Measurements from ENCODE around the gene TMCC3. TPM values are rescaled to one million over a fixed set of nuclear protein-coding genes. Genes with fewer than 3 reads are reported as not detected.
"Not testable (repeated sequence)": the region's sequence is repeated elsewhere in the genome, so short reads cannot be mapped to it uniquely, and the experiment has no call there.

Gene TMCC3
- total RNA-seq, 1 donor from 2014 or later: 9.0 TPM

DNA sequence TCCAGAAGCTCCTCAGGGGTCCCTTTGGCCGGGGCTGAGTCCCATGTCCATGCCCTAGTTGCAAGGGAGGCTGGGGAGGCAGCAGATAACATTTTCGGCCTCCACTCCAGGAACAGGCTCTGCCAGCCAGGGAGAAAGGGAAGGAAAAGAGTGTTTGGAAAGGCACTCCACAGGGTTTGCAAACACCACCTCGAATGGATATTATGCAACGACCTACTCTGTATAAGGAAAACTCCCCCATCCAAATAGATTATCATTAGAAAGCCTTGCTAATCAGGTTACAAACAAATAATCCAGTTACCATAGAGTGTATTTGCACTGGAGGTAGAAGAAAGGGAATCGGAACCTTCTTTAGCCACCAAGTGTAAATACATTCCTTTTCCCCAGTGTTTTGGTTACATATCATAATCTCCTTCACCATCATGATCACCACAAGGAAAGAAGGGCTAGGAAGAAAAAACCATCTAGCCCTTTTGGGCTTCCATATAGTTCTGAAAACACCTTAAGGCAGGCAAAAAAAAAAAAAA, 40.4 kb downstream of the TMCC3 start:
- DNase-seq (ENCODE audit: low spot score in 2 of 2) (no peak), FAIRE-seq (no peak)

DNA sequence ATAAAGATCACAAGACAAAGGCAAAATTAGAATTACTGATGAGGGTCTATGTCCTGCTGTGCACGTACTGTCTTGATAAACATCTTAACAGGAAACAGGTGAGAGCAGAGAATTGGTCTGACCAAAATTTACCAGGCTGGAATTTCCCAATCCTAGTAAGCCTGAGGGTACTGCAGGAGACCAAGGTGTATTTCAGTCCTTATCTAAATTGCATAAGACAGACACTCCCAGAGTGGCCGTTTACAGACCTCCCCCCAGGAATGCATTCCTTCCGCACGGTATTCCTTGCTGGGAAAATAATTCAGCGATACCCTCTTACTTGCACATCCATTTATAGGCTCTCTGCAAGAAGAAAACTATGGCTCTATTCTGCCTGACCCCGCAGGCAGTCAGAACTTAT, 43.5 kb downstream of the TMCC3 start:
- FAIRE-seq; DNase-seq (ENCODE audit: low spot score in 2 of 2): not testable (repeated sequence)

DNA sequence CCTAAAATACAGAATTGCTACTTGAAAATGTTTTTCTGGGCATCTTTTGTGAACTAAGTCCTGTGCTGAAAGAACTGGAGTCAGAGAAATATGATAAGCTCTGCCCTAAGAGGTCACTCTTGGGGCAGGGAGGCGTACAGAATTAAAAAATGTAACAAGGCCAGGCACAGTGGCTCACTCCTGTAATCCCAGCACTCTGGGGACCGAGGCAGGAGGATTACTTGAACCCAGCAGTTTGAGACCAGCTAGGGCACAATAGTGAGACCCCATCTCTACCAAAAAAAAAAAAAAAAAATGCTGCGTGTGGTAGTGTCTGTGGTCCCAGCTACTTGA, 46.0 kb downstream of the TMCC3 start:
- FAIRE-seq (no peak), DNase-seq (ENCODE audit: low spot score in 2 of 2) (no peak)

DNA sequence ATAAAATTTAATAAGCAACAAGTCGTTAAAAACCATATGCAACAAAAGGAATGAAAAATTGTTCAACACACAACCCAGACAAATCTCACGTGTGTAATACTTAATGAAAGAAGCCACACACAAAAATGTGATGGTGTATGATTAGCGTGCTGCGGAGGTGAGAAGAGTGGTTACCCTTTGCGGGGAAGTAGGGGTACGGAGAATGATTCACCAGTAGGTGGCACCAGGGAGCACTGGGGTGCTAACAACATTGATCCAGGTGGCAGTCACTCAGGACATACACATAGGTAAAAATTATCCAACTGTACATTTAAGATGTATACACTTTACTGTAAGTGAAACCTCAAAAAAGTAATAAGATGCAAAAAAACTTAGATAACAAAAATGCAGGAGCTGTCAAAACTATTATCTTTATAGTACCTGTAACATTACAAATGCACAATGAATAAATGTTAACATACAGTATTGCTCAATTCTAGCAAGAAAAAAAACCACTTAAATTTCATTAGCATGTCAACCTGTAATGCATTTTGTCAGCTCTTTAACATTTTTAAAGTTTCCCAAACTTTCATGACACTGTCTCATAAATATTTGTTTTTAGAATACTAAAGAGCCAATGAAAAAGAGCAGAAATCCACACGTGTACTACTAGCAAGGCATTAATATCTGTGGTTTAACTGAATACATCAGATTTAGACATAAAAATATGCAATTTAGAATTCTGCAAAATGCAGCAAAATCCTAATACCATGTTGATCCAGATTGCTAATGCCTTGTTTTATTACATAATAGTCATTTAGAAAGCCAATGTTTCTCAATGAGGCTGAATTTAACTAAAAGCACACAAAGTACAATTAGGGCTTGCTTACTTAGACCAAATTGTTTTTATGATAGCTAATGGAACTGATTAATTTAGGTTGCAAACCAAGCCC, 46.7 kb downstream of the TMCC3 start:
- no peak for DNase-seq (ENCODE audit: low spot score in 2 of 2)
- FAIRE-seq: no peak

DNA sequence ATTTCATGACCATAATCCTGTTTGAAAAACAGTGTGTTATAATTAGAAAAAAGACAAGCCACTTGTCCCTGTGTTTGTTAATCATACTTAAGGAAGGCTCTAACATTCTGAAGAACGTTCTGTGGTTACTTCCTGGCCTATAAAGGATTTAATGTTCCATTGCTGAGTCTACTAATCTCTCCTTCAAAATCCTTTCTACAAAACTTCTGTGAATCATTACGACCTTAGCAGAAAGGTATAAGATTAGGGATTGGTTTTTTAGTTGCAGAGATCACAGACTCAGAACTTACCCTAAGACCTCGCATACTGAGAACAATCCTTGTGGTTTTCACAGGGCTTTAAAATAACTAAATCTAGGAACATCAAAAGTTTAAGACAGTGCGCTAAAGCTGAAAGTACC, 48.3 kb downstream of the TMCC3 start:
- FAIRE-seq (no peak), DNase-seq (ENCODE audit: low spot score in 2 of 2) (no peak)

DNA sequence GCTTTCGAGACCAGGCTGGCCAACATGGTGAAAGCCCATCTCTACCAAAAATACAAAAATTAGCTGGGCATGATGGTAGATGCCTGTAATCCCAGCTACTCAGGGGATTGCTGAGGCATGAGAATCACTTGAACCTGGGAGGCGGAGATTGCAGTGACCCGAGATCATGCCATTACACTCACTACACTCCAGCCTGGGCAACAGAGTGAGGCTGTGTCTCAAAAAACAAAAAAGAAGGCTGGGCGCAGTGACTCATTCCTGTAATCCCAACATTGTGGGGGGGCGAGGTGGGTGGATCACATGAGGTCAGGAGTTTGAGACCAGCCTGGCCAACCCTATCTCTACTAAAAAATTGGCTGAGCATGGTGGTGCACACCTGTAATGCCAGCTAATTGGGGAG, 49.0 kb downstream of the TMCC3 start:
- FAIRE-seq: not testable (repeated sequence)

DNA sequence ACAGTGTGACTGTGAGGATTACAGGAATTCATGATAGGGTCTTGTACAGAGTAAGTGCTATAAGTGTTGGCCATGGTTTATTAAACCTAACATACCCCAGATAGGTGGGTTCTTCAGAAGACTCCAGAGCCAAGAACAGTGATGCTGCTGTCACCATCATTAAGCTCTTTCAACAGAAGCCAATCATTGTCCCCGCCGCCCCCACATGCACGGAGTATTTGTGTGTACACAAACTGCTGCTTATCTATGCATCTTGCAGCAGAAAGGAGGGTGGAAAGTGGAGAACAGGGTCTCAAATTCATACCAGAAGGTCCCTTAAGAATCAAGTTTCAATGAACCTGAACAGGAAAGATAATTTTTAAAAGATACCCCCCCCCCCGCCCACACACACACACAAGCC, 51.2 kb downstream of the TMCC3 start:
- no peak for FAIRE-seq
- no peak for DNase-seq (ENCODE audit: low spot score in 2 of 2)

More for the DNA sequence above, 49.0 kb downstream of the TMCC3 start:
- not testable (repeated sequence) for DNase-seq (ENCODE audit: low spot score in 2 of 2)

DNA sequence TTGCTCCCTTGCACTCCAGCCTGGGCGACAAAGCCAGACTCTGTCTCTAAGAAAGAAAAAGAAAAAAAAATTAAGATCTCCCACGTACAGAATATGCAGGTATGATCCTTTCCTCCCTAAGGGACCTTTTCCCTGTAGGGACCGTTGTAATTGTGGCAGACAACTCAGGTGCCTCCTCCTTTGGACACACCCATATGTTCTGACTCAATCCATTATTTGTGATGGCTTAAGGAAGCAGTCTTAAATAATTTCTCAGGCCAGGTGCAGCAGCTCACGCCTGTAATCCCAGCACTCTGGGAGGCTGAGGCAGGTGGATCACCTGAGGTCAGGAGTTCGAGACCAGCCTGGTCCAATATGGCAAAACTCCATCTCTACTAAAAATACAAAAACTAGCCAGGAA, 53.1 kb downstream of the TMCC3 start:
- DNase-seq (ENCODE audit: low spot score in 2 of 2): no peak
- no peak for FAIRE-seq

DNA sequence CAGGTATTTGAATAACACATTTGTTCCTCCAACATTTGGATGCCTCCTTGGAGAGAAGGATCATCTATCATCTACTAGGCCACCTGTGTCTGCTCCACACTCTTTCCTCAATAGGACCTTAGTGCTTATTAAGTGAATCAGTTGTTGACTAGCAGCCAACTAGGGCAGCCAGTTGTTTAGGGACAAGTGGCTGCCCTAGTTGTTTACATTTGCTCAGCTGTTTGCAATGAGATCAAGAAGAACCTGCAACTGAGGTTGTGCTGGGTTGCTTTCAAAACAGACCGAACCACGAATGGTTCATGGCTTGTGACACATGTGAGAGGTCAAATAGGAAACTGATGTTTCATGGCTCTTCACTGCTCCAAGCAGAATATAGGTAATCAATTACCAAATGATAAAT, 53.8 kb downstream of the TMCC3 start:
- FAIRE-seq (no peak), DNase-seq (ENCODE audit: low spot score in 2 of 2) (no peak)

DNA sequence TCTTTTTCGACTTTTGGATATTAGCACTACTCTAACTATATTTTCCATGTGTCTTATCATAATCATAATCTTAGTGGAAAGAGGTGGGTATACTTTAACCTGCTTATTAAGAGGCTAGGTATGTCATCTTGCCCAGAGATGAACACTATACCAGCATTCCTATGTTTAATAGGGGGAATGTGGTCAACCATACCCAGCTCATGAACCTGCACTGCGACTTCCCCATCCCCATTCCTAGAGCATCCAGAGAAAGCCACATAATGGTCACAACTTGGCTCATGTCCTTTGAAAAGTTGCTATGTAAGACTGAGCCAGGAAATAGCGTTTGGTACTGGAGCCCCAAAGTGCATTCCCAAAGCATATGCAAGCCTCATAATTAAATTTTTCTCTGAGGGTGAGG, 55.2 kb downstream of the TMCC3 start:
- DNase-seq (ENCODE audit: low spot score in 2 of 2) (no peak), FAIRE-seq (no peak)

DNA sequence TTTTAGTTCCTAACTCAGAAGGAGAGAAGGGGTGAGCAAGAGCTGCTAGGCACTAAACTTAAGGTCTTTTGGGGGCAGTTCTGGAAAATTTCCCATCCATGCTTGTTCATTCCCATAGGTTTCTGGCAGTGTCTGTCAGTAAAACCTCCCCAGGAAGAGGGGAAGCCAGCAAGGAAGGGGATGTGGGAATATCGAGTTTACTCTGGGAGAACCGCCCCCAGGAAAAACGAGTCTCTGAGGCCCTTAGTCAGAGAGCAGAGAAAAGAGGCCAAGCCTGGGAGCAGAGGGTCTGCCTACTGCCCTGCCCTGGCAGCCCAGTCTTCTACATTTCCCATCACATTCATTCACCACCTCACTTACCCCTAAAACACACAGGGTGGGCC, 55.9 kb downstream of the TMCC3 start:
- FAIRE-seq (no peak), DNase-seq (ENCODE audit: low spot score in 2 of 2) (no peak)

DNA sequence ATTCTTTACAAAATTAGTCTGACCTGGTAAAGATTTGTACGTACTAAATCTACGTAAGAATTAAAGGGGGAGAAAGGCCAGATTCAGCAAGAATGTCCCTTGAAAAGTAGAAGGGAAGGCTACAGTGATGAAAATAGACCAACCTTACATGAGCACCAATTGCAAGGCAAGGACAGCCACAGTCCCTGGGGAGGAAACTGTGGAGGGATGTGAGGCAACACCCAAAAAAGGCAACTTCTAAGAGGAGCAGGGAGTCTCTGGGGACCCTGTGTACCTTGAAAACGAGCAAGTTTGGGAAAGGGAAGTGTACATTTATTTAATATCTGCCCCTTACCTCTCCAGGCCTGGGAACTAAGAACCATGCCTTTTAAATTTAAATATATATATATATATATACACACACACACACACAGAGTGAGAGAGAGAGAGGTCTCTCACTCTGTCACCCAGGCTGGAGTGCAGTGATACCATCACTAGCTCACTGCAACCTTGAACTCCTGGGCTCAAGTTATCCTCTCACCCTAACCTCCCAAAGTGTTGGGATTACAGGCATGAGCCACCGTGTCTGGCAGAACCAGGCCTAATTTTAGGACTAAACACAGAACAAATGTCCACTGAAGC, 56.4 kb downstream of the TMCC3 start:
- DNase-seq (ENCODE audit: low spot score in 2 of 2) (no peak), FAIRE-seq (no peak)

DNA sequence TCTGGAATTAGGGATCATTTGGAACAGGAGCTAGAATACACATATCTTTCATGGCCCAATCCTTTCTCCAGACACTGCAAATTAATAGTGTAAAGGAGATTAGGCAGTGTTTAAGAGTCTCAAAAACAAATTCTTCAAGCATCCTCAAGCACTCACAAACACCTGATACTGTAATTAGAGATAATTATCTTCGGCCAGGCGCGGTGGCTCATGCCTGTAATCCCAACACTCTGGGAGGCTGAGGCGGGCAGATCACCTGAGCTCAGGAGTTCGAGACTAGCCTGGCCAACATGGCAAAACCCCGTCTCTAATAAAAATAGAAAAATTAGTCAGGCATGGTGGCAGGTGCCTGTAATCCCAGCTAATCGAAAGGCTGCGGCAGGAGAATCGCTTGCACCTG, 57.6 kb downstream of the TMCC3 start:
- not testable (repeated sequence) for FAIRE-seq; DNase-seq (ENCODE audit: low spot score in 2 of 2)

DNA sequence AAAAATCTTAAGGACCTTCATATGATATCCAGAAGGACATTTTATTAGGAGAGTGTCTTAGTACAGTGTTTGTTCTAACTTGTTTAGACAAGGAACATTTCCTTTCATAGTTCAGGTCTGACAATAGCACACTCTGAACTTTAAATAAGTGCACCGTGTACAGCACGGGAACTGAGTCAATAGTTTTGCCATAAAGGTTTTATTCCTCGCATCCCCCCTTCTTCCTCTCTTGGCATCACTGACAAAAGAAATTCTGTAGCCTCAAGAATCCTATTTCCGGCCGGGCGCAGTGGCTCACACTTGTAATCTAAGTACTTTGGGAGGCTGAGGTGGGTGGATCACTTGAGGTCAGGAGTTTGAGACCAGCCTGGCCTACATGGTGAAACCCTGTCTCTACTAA, 58.3 kb downstream of the TMCC3 start:
- DNase-seq (ENCODE audit: low spot score in 2 of 2) (no peak), FAIRE-seq (no peak)

DNA sequence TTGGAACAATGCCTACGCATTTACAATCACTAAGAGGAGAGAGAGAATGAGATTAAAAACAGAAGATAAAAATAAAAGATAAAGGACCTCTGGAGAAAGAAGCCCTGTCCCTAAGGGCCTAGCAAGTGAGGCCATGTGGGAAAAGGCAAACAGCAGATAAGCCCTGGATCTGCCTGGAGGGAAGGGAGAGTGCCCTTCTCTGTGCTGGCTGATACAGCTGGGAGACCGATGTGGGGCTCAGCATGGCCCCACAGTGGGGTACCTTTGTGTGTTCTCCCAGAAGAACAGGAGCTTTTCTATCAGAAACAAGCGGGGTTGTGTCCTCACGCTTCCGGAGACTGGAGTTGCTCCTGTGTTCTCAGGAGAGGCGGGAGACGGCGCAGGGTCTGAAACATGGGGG, 59.9 kb downstream of the TMCC3 start:
- no peak for FAIRE-seq
- no peak for DNase-seq (ENCODE audit: low spot score in 2 of 2)

DNA sequence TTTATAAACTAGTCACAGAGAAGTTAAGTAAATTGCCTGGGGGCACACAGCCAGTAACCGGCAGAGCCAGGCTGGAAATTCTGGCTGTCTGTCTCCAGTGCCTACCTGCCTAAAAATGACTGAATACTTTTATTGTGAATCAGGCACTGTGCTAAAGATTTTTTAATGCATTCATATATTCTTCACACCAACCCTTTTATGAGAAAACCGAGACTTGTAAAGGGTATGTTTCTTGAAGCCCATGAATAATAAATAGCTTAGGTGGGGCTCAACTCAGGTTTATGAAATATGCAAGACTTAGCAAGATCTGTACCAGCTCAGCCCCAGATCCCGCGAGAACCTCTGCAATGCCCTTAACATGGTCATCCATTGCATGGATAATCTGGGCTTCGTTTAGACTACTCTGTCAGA, 60.8 kb downstream of the TMCC3 start:
- no peak for DNase-seq (ENCODE audit: low spot score in 2 of 2)
- FAIRE-seq: no peak

DNA sequence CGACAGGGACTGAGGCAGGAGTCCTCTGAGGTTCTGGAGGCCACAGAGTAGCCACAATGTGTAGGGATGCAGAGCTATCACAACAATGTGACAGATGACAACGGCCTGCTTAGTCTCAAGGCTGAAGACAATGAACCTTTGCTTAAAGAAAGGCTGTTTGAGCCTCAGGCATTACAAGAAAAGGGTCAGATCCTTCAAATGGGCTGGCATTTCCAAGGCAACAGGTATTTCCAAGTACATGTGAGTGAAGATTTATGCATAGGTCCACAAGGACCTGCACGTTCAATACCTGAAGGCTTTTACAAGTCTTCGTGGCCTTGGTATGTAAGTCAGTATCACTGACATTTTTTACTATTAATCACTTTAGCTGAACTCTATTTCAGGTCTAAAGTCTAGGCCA, 62.0 kb downstream of the TMCC3 start:
- FAIRE-seq: no peak

DNA sequence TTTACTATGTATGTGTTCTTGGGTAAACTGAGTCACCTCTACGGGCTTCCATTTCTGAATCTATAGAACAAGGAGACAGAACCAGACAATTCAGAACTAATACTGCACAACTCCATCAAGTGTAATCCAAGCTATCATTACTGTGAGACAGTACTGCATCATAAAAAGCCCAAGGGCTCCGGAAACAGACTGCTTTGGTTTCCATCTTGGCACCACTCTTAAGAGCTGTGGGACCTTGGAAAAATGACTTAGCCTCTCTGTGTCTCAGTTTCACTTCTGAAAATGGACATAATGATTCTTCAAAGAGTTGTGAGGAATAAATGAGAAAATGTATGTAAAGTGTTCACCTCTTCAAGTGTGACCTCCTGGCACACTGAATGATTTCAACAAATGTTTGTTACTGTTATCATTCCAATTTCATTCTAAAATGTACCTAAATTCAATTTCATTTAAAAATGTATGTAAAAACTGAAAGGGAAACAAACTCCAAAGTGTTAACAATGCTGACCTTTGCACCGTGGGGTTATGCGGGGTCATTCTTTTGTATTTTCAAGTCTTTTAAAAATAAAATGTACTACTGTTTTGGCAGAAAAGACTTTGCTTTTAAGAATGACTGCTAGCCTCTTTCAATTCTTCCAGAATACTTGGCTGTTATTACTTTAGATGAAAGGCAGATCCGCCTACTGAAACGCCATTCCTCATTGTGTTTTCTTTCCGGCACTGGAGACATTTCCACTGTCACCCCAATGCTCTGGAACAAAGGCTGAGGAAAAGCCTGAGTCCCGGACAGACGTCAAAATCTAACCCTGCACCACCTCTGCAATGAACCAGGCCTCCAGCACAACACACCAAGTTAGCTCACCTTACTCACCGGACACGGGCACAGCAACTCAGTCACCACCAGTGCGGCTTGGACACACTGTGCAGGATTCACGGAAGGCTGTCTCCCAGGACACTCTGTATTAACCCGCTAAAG, 62.8 kb downstream of the TMCC3 start:
- DNase-seq (ENCODE audit: low spot score in 2 of 2) (no peak), FAIRE-seq (no peak)

More for the DNA sequence above, 62.0 kb downstream of the TMCC3 start:
- DNase-seq (ENCODE audit: low spot score in 2 of 2): no peak

DNA sequence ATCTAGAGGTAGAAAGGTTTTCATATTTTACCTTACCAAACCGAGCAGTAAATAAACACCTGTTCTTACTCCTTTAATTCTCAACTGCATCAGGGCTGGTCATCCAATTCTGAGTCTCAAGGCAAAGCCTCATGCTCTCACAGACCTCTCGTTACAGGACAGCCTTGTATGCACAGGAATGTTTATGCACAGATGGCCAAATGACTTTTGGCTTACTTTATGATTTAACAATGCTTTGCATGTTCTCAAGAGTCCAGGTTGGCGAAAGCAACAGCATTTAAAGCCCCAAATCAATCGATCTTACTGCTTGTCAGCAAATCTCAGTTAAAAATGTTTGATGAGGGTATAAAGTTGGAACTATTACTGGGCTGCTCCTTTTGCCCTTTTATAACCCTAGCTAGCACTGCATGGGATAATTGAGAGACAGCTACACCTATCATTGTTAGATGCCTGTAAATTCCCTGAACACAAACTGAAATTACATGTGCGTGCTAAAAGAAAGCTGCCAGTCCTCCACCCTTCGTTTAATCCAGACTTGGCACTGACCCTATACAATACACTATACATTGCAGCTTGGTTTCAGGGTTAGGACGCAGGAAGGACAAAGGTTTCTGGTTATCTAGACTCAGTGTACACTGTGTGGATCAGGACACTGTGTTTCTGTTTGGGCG, 63.6 kb downstream of the TMCC3 start:
- FAIRE-seq (no peak), DNase-seq (ENCODE audit: low spot score in 2 of 2) (no peak)

DNA sequence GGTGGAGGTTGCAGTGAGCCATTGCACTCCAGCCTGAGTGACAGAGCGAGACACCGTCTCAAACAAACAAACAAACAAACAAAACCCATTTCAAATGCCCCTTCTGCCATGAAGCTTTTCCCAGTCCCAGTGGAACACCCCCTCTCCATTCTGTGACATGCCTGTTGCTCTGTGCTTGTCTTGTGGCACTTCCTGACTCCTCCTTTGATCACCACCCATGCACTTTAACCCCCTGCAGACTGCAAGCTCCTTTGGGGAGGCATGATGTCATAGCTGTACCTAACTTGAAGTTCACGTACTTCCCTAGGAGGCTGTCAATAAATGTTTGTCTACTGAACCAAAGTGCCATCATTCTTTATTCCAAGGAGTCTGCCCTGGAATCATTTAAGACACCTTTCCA, 64.7 kb downstream of the TMCC3 start:
- no peak for FAIRE-seq
- DNase-seq (ENCODE audit: low spot score in 2 of 2): no peak
